Activated CD8-positive, alpha-beta memory T cell treated with anti-CD3 and anti-CD28 coated beads, Interleukin-2, amount 10 ng/mL, durations not matched to agents 7 days and 5 days (primary cell): ENCODE results near the gene SLC1A1. TPM values are rescaled to one million over a fixed set of nuclear protein-coding genes. Genes with fewer than 3 reads are reported as not detected.

Experiments used
- ATAC-seq: fragments of 150-1000 bp; cut with Tn5 transposase; one replicate; pipeline ENCODE4 v1.10.0; 2021; ENCODE audit warnings: moderate library complexity
- CTCF ChIA-PET: fragments of 350-600 bp; sonication (Branson Sonifier 250); formaldehyde crosslinking; loops from one replicate; lab custom pipeline; 2021; ENCODE audit warnings: antibody characterized with exemption; lab: Charles Lee
- DNase-seq: peaks from one replicate; pipeline ENCODE4 v3.0.0-alpha.2; 2020
- H3K27ac Mint-ChIP-seq: one replicate; pipeline ENCODE4 v1.8.0; 2021; ENCODE audit warnings: mild to moderate bottlenecking, mixed read lengths
- H3K27me3 Mint-ChIP-seq: one replicate; pipeline ENCODE4 v1.8.0; 2021; ENCODE audit warnings: mixed read lengths
- H3K36me3 Mint-ChIP-seq: one replicate; pipeline ENCODE4 v1.8.0; 2021; ENCODE audit warnings: mild to moderate bottlenecking, mixed read lengths
- H3K4me1 Mint-ChIP-seq: one replicate; pipeline ENCODE4 v1.8.0; 2021; ENCODE audit warnings: mixed read lengths
- H3K4me3 Mint-ChIP-seq: one replicate; pipeline ENCODE4 v1.8.0; 2021; ENCODE audit warnings: mild to moderate bottlenecking, moderate library complexity, mixed read lengths
- H3K9me3 Mint-ChIP-seq: one replicate; pipeline ENCODE4 v1.8.0; 2022; ENCODE audit warnings: low read depth, mixed read lengths
- total RNA-seq, 2 experiments: library from RNA; stranded (reverse); gene quantifications; one replicate each; pipeline ENCODE4 v1.2.3, GENCODE V29; 2021

SLC1A1 gene
- total RNA-seq, 2 experiments from 2014 or later: 0.14 TPM; not detected in 1

- ATAC-seq (no peak), DNase-seq (no peak)
- no peaks in the 10 kb centered on the region for H3K4me1 Mint-ChIP-seq
- no peak overlapping the region for H3K4me3 Mint-ChIP-seq
- H3K27ac Mint-ChIP-seq: no peak overlapping the region
- H3K36me3 Mint-ChIP-seq: no peaks in the 10 kb centered on the region
- H3K27me3 Mint-ChIP-seq: no peaks in the 10 kb centered on the region
- CTCF ChIA-PET: no interaction called here
- H3K9me3 Mint-ChIP-seq: no peaks in the 10 kb centered on the region
These were observed 90.9 kb downstream of the SLC1A1 start for GRCh38 chr9:4581035-4581760.

GRCh38 chr9:4581861-4582565 is 91.7 kb downstream of the SLC1A1 start:
- DNase-seq (no peak), ATAC-seq (no peak)
- Mint-ChIP-seq H3K36me3 (no peaks in the 10 kb centered on the region), H3K4me1 (no peaks in the 10 kb centered on the region), H3K27ac (no peak overlapping the region), H3K27me3 (no peaks in the 10 kb centered on the region), H3K9me3 (no peaks in the 10 kb centered on the region), H3K4me3 (no peak overlapping the region)
- CTCF ChIA-PET: no interaction called here

GRCh38 chr9:4583001-4583400 is 92.7 kb downstream of the SLC1A1 start:
- Mint-ChIP-seq H3K27me3 (no peaks in the 10 kb centered on the region), H3K9me3 (no peaks in the 10 kb centered on the region), H3K36me3 (no peaks in the 10 kb centered on the region), H3K4me1 (no peaks in the 10 kb centered on the region), H3K27ac (no peak overlapping the region), H3K4me3 (no peak overlapping the region)
- DNase-seq: no peak
- ATAC-seq: no peak
- CTCF ChIA-PET: no interaction called here

GRCh38 chr9:4584636-4585035 is 94.4 kb downstream of the SLC1A1 start:
- Mint-ChIP-seq H3K9me3 (no peaks in the 10 kb centered on the region), H3K36me3 (no peaks in the 10 kb centered on the region), H3K27me3 (no peaks in the 10 kb centered on the region), H3K4me3 (no peak overlapping the region), H3K4me1 (no peaks in the 10 kb centered on the region), H3K27ac (no peak overlapping the region)
- ATAC-seq (no peak), DNase-seq (no peak)
- CTCF ChIA-PET: no interaction called here

- DNase-seq (no peak), ATAC-seq (no peak)
- CTCF ChIA-PET: no interaction called here
- H3K36me3 Mint-ChIP-seq: no peaks in the 10 kb centered on the region
- H3K27me3 Mint-ChIP-seq: no peaks in the 10 kb centered on the region
- no peak overlapping the region for H3K4me3 Mint-ChIP-seq
- no peak overlapping the region for H3K27ac Mint-ChIP-seq
- no peaks in the 10 kb centered on the region for H3K4me1 Mint-ChIP-seq
- H3K9me3 Mint-ChIP-seq: no peaks in the 10 kb centered on the region
These were observed 94.9 kb downstream of the SLC1A1 start for GRCh38 chr9:4585135-4585534.

GRCh38 chr9:4588721-4589120 is 98.5 kb downstream of the SLC1A1 start:
- no peaks in the 10 kb centered on the region for H3K9me3 Mint-ChIP-seq
- no peak for DNase-seq
- H3K36me3 Mint-ChIP-seq: no peaks in the 10 kb centered on the region
- ATAC-seq: no peak
- H3K4me3 Mint-ChIP-seq: no peak overlapping the region
- H3K4me1 Mint-ChIP-seq: no peaks in the 10 kb centered on the region
- CTCF ChIA-PET: interaction anchor here (0.8 to 1.3 kb wide), 3 partner anchors 12 to 205 kb away, joined by 3 to 5 read pairs (median 3); no protein-coding TSS in a partner anchor
- H3K27ac Mint-ChIP-seq: no peak overlapping the region
- peaks cover 4% of the 10 kb centered on the region for H3K27me3 Mint-ChIP-seq

GRCh38 chr9:4590430-4591122 is 100.3 kb downstream of the SLC1A1 start:
- CTCF ChIA-PET: interaction anchor here (2.3 kb wide), 1 partner anchor 14 kb away, joined by 8 read pairs; no protein-coding TSS in a partner anchor
- H3K27me3 Mint-ChIP-seq: peaks cover 5% of the 10 kb centered on the region
- no peak overlapping the region for H3K27ac Mint-ChIP-seq
- no peaks in the 10 kb centered on the region for H3K36me3 Mint-ChIP-seq
- no peak for DNase-seq
- H3K9me3 Mint-ChIP-seq: no peaks in the 10 kb centered on the region
- no peak overlapping the region for H3K4me3 Mint-ChIP-seq
- peaks cover 7% of the 10 kb centered on the region for H3K4me1 Mint-ChIP-seq
- no peak for ATAC-seq

GRCh38 chr9:4591123-4591500 is 100.8 kb downstream of the SLC1A1 start:
- Mint-ChIP-seq H3K36me3 (no peaks in the 10 kb centered on the region), H3K27ac (no peak overlapping the region), H3K27me3 (peaks cover 5% of the 10 kb centered on the region), H3K4me3 (no peak overlapping the region), H3K4me1 (peaks cover 10% of the 10 kb centered on the region), H3K9me3 (no peaks in the 10 kb centered on the region)
- CTCF ChIA-PET: interaction anchor here (2.3 kb wide), 1 partner anchor 13 kb away, joined by 8 read pairs; no protein-coding TSS in a partner anchor
- ATAC-seq: no peak
- DNase-seq: no peak

GRCh38 chr9:4592295-4592694 is 102.0 kb downstream of the SLC1A1 start:
- CTCF ChIA-PET: interaction anchor here (1.1 kb wide), 1 partner anchor 10 kb away, joined by 4 read pairs; no protein-coding TSS in a partner anchor
- Mint-ChIP-seq H3K4me3 (no peak overlapping the region), H3K9me3 (no peaks in the 10 kb centered on the region), H3K27ac (no peak overlapping the region), H3K4me1 (peaks cover 19% of the 10 kb centered on the region), H3K36me3 (no peaks in the 10 kb centered on the region), H3K27me3 (peaks cover 5% of the 10 kb centered on the region)
- no peak for ATAC-seq
- no peak for DNase-seq

GRCh38 chr9:4592886-4593285 is 102.6 kb downstream of the SLC1A1 start:
- no peak overlapping the region for H3K27ac Mint-ChIP-seq
- no peak overlapping the region for H3K4me3 Mint-ChIP-seq
- peaks cover 5% of the 10 kb centered on the region for H3K27me3 Mint-ChIP-seq
- CTCF ChIA-PET: interaction anchor here (1.1 kb wide), 1 partner anchor 9 kb away, joined by 4 read pairs; no protein-coding TSS in a partner anchor
- ATAC-seq (no peak), DNase-seq (no peak)
- peaks cover 19% of the 10 kb centered on the region for H3K4me1 Mint-ChIP-seq
- no peaks in the 10 kb centered on the region for H3K36me3 Mint-ChIP-seq
- no peaks in the 10 kb centered on the region for H3K9me3 Mint-ChIP-seq

GRCh38 chr9:4594545-4594944 is 104.3 kb downstream of the SLC1A1 start:
- H3K36me3 Mint-ChIP-seq: no peaks in the 10 kb centered on the region
- H3K4me1 Mint-ChIP-seq: peaks cover 19% of the 10 kb centered on the region
- H3K9me3 Mint-ChIP-seq: no peaks in the 10 kb centered on the region
- DNase-seq: no peak
- no peak for ATAC-seq
- H3K4me3 Mint-ChIP-seq: no peak overlapping the region
- peaks cover 5% of the 10 kb centered on the region for H3K27me3 Mint-ChIP-seq
- CTCF ChIA-PET: no interaction called here
- no peak overlapping the region for H3K27ac Mint-ChIP-seq

GRCh38 chr9:4594994-4595393 is 104.7 kb downstream of the SLC1A1 start:
- H3K4me1 Mint-ChIP-seq: peaks cover 19% of the 10 kb centered on the region
- H3K27me3 Mint-ChIP-seq: peaks cover 5% of the 10 kb centered on the region
- no peak overlapping the region for H3K4me3 Mint-ChIP-seq
- no peaks in the 10 kb centered on the region for H3K36me3 Mint-ChIP-seq
- H3K27ac Mint-ChIP-seq: no peak overlapping the region
- H3K9me3 Mint-ChIP-seq: no peaks in the 10 kb centered on the region
- DNase-seq (no peak), ATAC-seq (no peak)
- CTCF ChIA-PET: no interaction called here

- DNase-seq (peak; percentile 76), ATAC-seq (peak; percentile 87)
- CTCF ChIA-PET: interaction anchor here (1.0 kb wide), 1 partner anchor 23 kb away, joined by 3 read pairs; no protein-coding TSS in a partner anchor
- Mint-ChIP-seq H3K27me3 (peaks cover 5% of the 10 kb centered on the region), H3K4me1 (peaks cover 27% of the 10 kb centered on the region), H3K27ac (peak overlapping the region; percentile 75), H3K4me3 (no peak overlapping the region), H3K9me3 (no peaks in the 10 kb centered on the region), H3K36me3 (no peaks in the 10 kb centered on the region)
These were observed 106.1 kb downstream of the SLC1A1 start for GRCh38 chr9:4596165-4596922.
